K562 (cell line): ENCODE measurements around the gene CD52. TPM values are rescaled to one million over a fixed set of nuclear protein-coding genes. Genes with fewer than 3 reads are reported as not detected.

ENCODE experiments used
- ATF6 ChIP-seq: sonication (generic); formaldehyde crosslinking; IDR thresholded peaks from 2 replicates; pipeline ENCODE4 v1.4.0; 2020; ENCODE audit warnings: mild to moderate bottlenecking, missing genetic modification reagents
- ELF2 ChIP-seq: fragments of 250-450 bp; sonication (Bioruptor Pico); IDR thresholded peaks from 2 replicates; pipeline ENCODE4 v1.5.0; 2021; ENCODE audit warnings: mild to moderate bottlenecking
- HNRNPH1 ChIP-seq: fragments of 200-400 bp; formaldehyde crosslinking; optimal IDR thresholded peaks from 2 replicates; pipeline ENCODE3; 2017; ENCODE audit warnings: low read depth, mild to moderate bottlenecking, low read length, moderate library complexity
- IFI16 ChIP-seq: fragments of 250-450 bp; sonication (Bioruptor Pico); IDR thresholded peaks from 2 replicates; pipeline ENCODE4 v2.1.2; 2022; ENCODE audit warnings: mild to moderate bottlenecking, inconsistent platforms
- MAX ChIP-seq: sonication (generic); formaldehyde crosslinking; IDR thresholded peaks from 2 replicates; pipeline ENCODE4 v1.9.0; 2022; ENCODE audit warnings: mild to moderate bottlenecking, missing genetic modification reagents
- MITF ChIP-seq: IDR thresholded peaks from 2 replicates; pipeline ENCODE4 v1.6.1; 2014; ENCODE audit warnings: antibody characterized with exemption
- MYNN ChIP-seq, 2 experiments: sonication (generic); formaldehyde crosslinking in 1 of 2; IDR thresholded peaks; 2 replicates each; pipeline versions ENCODE4 v1.5.0 to v1.6.1; 2016 to 2020; ENCODE audit warnings: antibody characterized with exemption in 1 of 2, missing genetic modification reagents in 1 of 2
- NR2F6 ChIP-seq: fragments of 450-650 bp; formaldehyde crosslinking; IDR thresholded peaks from 2 replicates; pipeline ENCODE4 v1.4.0; 2020; ENCODE audit warnings: mild to moderate bottlenecking
- NRF1 ChIP-seq, 2 experiments: fragments of 450-650 bp; IDR thresholded peaks in 1 of 2; conservative IDR thresholded peaks in 1 of 2; 2 replicates each; pipeline ENCODE4 v1.6.1; 2014; ENCODE audit warnings: mild to moderate bottlenecking in 2 of 2
- SMARCA4 ChIP-seq: fragments of 450-650 bp; IDR thresholded peaks from 2 replicates; pipeline ENCODE4 v1.6.1; 2016
- TEAD2 ChIP-seq: fragments of 450-650 bp; IDR thresholded peaks from 2 replicates; pipeline ENCODE4 v1.6.1; 2016; ENCODE audit warnings: missing genetic modification characterization, control low read depth, missing compliant biosample characterization
- ZBTB12 ChIP-seq: fragments of 250-450 bp; sonication (Bioruptor Pico); IDR thresholded peaks from 2 replicates; pipeline ENCODE4 v1.4.0; 2020
- ZBTB7A ChIP-seq: IDR thresholded peaks from 2 replicates; pipeline ENCODE4 v1.6.1; 2011; ENCODE audit warnings: low read depth, mild to moderate bottlenecking, low read length, moderate library complexity, borderline replicate concordance; ENCODE audit not compliant: control insufficient read depth
- ZMIZ1 ChIP-seq, 2 experiments: fragments of 150-350 bp in 1 of 2; IDR thresholded peaks; 2 replicates each; pipeline ENCODE4 v1.6.1; 2012 to 2016; ENCODE audit warnings: low read depth in 2 of 2, low read length in 2 of 2, mild to moderate bottlenecking in 1 of 2, moderate library complexity in 1 of 2
- ZNF253 ChIP-seq: fragments of 250-450 bp; sonication (Bioruptor Pico); conservative IDR thresholded peaks from 2 replicates; pipeline ENCODE4 v1.6.1; 2021; ENCODE audit warnings: mild to moderate bottlenecking
- ZNF354B ChIP-seq: fragments of 250-450 bp; sonication (Bioruptor Pico); IDR thresholded peaks from 2 replicates; pipeline ENCODE4 v1.4.0; 2020
- ZNF41 ChIP-seq: fragments of 250-450 bp; sonication (Bioruptor Pico); conservative IDR thresholded peaks from 2 replicates; pipeline ENCODE4 v1.4.0; 2020; ENCODE audit warnings: mild to moderate bottlenecking
- ZNF589 ChIP-seq: fragments of 200-800 bp; sonication (Bioruptor generic); IDR thresholded peaks from 2 replicates; pipeline ENCODE4 v1.6.1; 2016; ENCODE audit warnings: low read depth, missing genetic modification characterization, missing compliant biosample characterization
- ZNF707 ChIP-seq: fragments of 250-450 bp; sonication (Bioruptor Pico); conservative IDR thresholded peaks from 2 replicates; pipeline ENCODE4 v1.8.0; 2022; ENCODE audit warnings: inconsistent platforms, mild to moderate bottlenecking, moderate library complexity
- polyA plus RNA-seq, 8 experiments: library from polyadenylated mRNA; depleted of rRNA in 4 of 8; stranded (reverse) in 5 of 8; unstranded in 3 of 8; fragments of >200 nt; fragmentation: Nextera tagmentation in 2 of 8; fragmentation: Illumina TruSeq in 1 of 8; extraction: Ambion mirVana in 2 of 8; extraction: Trizol in 1 of 8; gene quantifications; 2 replicates each; pipeline versions ENCODE4 v1.2.1 to v1.2.3, GENCODE V29; 2011 to 2014; ENCODE audit warnings: inconsistent platforms in 1 of 8, missing spikeins in 1 of 8
- total RNA-seq, 7 experiments: library from RNA; depleted of rRNA in 6 of 7; stranded (reverse); fragments of >200 nt in 6 of 7; fragmentation: Illumina TruSeq in 2 of 7; extraction: Trizol in 2 of 7; gene quantifications; 2 replicates each; pipeline versions ENCODE4 v1.2.1 to v1.2.3, GENCODE V29; 2011 to 2021; ENCODE audit warnings: low replicate concordance in 1 of 7

The CD52 gene
- total and polyA plus RNA-seq, 9 of the 15 experiments (the other 6 are each of a cell fraction or from before 2014, with no cell fraction given): 34.9 to 488 (median 173) TPM

- TF ChIP-seq TEAD2 (no peak), HNRNPH1 (no peak), ZNF354B (CRISPR knock-in tag) (no peak), IFI16 (CRISPR knock-in tag) (no peak), ZNF253 (CRISPR knock-in tag) (no peak), NRF1 (conservative IDR thresholded peaks at IDR 0.05 in 1 of 2, IDR thresholded peaks at IDR 0.05 in 1 of 2) (peak; percentile 75 to 80), SMARCA4 (no peak), ZBTB7A (0 out of 2 replicates have a peak, but pooled peaks have one; percentile 36), ELF2 (CRISPR knock-in tag) (no peak), ZNF707 (CRISPR knock-in tag) (no peak), MYNN (IDR thresholded peaks at IDR 0.05) (no peak), MYNN (CRISPR knock-in tag; IDR thresholded peaks at IDR 0.05) (no peak), ATF6 (CRISPR knock-in tag) (no peak), ZNF41 (CRISPR knock-in tag) (no peak), ZBTB12 (CRISPR knock-in tag) (no peak), NR2F6 (no peak), MAX (peak; percentile 83), ZNF589 (CRISPR knock-in tag) (no peak), MITF (no peak), ZMIZ1 (IDR thresholded peaks at IDR 0.05; ENCODE audit: low read depth in 2 of 2, low read length in 2 of 2) (no peak)
These were observed 11.2 kb upstream of the CD52 start, which contains the start of gene UBXN11 (continued) for GRCh38 chr1:26306290-26307229.
